NCI-H1930 (cell line): ENCODE results near the gene BAIAP2.

Source experiments
- DNase-seq, 2 experiments: peaks; one replicate each; lab custom pipeline; 2025; lab: John Stamatoyannopoulos, UW

BAIAP2 gene

GRCh38 chr17:81111066-81111465 is 76.1 kb downstream of the BAIAP2 start:
- no peak for DNase-seq

- DNase-seq, result no peak
Observed at GRCh38 chr17:81112450-81112849, 77.5 kb downstream of the BAIAP2 start.

- no peak for DNase-seq
Observed at GRCh38 chr17:81113158-81113724, 78.3 kb downstream of the BAIAP2 start.

- DNase-seq, result no peak
Observed at GRCh38 chr17:81114351-81115093, 79.6 kb downstream of the BAIAP2 start.

GRCh38 chr17:81115219-81115618 is 80.3 kb downstream of the BAIAP2 start:
- DNase-seq, result no peak

GRCh38 chr17:81115749-81116464 is 81.0 kb downstream of the BAIAP2 start:
- no peak for DNase-seq

- DNase-seq, result no peak
Observed at GRCh38 chr17:81116704-81117103, 81.8 kb downstream of the BAIAP2 start.

GRCh38 chr17:81117672-81118198 is 82.8 kb downstream of the BAIAP2 start:
- DNase-seq, result no peak

GRCh38 chr17:81118308-81119221 is 83.6 kb downstream of the BAIAP2 start:
- DNase-seq, result no peak

GRCh38 chr17:81119223-81120148 is 84.5 kb downstream of the BAIAP2 start:
- peak; percentile 97 to 99 for DNase-seq

GRCh38 chr17:81120149-81120484 is 85.2 kb downstream of the BAIAP2 start:
- peak in 1 of 2 experiments; percentile 36 for DNase-seq

- no peak for DNase-seq
Observed at GRCh38 chr17:81120695-81121621, 86.0 kb downstream of the BAIAP2 start.

GRCh38 chr17:81121841-81122733 is 87.1 kb downstream of the BAIAP2 start:
- no peak for DNase-seq

GRCh38 chr17:81123052-81124048 is 88.4 kb downstream of the BAIAP2 start:
- DNase-seq, result no peak

GRCh38 chr17:81124377-81124776 is 89.4 kb downstream of the BAIAP2 start:
- no peak for DNase-seq

GRCh38 chr17:81125573-81126081 is 90.7 kb downstream of the BAIAP2 start:
- DNase-seq, result no peak
